Left ventricle myocardium superior (tissue), 1 donor: ENCODE measurements around the gene UNC79. TPM values are rescaled to one million over a fixed set of nuclear protein-coding genes. Genes with fewer than 3 reads are reported as not detected.

ENCODE experiments used
- ATAC-seq: fragments of 200-7000 bp; cut with Tn5 transposase; one replicate; pipeline ENCODE4 v1.9.1; 2020; ENCODE audit warnings: mild to moderate bottlenecking, moderate library complexity
- DNase-seq: peaks from one replicate; pipeline ENCODE4 v3.0.0-alpha.2; 2020
- intact Hi-C: fragments of 100-400 bp; cut with micrococcal nuclease; formaldehyde crosslinking; loops from one replicate; pipeline ENCODE4 v1.11.0; 2022
- total RNA-seq: library from RNA; stranded (reverse); fragmentation: NEBNext Ultra II Directional; extraction: Animal tissue kit (Norgen Biotek cat#: 25700); gene quantifications from one replicate; pipeline ENCODE4 v1.2.1, GENCODE V29; 2021
- donor health status: DM: no; HTN: yes; CAD: no; lungs with severe emphysema.

The UNC79 gene
- total RNA-seq, 1 donor from 2014 or later = 0.25 TPM

DNA sequence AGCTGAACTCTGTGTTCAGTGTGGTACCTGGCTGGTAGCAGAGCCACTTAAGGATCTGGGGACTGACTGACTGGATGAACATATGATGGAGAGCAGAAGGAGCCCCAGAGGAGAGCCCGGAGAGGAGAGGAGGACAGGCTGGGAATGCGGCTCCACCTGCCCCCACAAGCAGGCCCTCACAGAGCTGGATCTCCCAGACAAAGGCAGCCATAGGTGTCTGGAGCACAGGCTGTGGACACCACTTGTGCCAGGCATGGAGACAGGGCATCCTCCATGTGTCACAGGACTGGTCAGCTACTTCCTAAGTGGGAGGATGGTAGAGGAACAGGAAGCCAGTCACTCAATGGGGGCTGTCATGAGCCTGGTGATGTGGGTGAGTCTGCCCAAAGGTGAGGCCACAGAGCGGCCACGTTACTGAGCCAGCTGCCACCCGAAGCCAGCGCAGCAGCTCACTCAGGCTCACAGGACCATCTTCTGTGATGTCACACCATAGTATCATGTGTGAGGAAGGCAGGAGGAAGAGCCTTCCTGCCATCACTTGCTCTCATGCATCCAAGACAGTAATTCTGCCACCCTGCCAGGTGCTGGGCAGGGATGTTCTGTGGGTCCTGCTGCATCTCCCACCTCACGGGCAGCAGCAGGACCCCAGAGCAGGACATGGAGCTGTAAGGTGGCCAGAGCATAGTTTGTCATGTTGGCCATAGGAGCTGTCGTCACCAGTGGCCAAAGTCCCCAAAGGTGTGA is 285.4 kb downstream of the UNC79 start:
- no peak for ATAC-seq
- no peak for DNase-seq

DNA sequence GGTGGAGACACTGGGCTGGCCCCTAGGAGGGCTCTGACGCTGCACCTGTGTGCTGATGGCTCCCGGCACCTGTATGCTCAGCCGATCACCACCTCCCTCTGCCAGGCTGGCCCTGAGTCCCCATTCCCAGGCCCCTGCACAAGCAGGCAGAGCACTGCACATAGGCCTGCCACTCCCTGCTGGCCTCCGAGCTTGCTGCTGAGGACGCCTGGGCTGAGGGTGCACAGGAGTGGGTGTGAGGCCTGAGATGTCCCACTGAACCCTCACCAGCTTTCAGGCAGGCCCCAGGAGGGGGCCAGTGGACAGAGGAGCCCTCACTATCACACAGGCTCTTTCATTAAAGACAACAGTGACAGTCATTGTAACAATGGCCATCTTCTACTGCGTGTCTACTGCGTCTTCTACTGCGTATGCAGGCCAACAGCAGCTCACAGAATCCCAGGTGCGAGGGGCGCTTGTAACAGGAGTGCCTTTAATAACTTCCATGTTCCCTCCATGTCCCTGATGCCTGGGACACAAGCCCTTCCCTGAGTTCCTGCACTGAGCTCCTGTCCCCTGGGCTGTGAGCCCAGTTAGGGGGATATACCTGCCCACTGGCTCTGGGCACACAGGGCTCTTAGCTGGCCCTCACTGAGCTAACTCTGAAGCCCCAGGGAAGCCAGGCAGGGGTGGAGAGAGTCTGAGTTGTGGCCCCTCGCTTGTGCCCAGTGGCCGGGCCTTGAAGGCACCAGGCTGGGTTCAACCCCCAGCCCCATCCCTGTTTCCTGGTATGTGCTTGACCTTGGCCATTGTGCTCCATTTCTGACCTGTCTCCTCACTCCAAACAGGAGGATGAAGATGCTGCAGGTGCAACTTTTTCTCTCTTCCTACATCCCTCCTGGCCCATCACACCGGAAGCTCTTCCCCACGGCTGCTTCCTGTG is 286.3 kb downstream of the UNC79 start:
- intact Hi-C loops = no loop called here
- ATAC-seq = no peak
- DNase-seq = no peak

More for the DNA sequence above, 285.4 kb downstream of the UNC79 start:
- intact Hi-C loops = no loop called here

DNA sequence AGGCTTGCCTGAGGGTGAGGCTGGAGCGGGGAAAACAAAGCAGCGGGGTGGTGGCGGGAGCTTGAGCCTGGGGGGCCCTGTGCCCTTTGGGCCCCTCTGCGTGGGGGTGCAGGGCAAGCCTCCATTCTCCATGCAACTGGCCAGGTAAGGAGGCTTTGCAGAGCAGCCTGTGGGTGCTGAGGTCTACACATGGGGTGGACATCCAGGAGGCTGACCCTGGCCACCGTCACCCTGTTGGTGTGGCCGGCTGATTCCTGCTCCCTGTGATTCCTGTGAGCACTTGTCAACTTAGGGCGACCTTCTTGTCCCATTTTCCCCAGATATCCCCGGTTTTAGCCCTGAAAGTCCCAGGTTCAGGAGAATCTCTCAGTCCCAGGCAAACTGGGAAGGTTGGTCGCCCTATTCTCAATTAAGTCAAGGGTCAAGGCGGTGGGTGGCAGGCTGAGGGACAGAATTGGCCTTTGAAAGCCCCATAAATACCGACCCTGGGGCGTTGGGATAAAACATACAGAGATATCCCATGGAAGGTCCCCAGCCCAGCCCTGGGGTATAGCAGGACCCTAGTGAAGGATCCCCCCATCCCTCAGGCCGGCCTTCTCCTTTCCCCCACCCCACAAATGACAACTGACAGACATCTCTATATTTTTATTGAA is 287.1 kb downstream of the UNC79 start:
- no peak for DNase-seq
- intact Hi-C loops = no loop called here
- ATAC-seq = no peak

DNA sequence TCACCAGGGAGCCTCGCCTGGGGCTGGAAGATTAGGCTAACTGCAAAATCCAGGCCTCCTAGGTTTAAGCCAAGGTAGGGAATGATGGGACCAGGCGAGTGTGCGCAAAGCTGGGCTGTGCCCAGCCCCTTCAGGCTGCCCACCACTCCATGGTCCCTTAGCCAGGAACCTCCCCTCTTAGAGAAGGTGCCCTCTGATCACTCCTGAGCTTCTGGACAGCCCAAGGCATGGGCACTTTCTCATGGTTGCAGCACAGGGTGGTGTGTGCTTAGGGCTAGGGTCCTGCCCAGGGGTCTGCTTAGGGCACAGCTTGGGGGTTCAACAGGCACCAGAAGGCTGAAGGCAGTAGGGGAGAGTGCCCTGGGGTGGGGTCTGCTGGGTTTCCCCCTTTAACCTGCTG is 288.5 kb downstream of the UNC79 start:
- no peak for DNase-seq

DNA sequence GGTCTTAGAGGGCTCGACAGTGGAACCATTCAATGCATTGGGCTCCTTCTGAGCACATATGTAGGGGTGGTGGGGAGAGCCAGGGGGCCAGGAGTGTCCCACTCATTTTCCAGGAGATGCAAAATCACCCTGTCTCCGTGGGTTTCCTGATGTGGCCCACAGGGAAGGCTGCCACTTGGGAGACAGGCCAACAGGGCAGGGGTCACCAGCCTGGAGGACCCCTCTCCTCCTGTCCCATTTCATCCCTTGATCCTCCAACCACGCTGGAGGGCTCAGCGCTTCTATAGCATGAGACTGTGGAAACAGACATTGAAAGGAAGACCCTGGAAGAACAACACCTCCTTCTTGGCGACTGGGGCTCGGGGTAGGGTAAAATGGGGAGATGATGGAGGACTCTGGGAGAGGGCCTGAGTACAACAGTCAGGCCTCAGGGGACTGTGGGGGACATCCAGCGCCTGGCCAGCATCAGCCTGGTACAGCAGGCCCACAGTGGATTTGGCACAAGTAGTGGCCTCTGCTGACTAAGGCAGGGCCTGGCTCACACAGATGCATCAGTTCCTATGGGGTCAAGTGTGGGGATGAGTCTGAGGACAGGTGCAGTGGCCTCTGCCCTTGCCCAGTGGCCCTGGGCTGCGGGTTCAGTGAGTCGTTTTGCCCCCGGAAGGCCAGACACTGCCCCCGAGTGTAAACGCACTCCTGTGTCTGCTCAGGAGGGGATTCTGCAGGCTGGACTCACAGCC is 289.5 kb downstream of the UNC79 start:
- DNase-seq = no peak
- intact Hi-C loops = no loop called here
- ATAC-seq = no peak

More for the DNA sequence above, 288.5 kb downstream of the UNC79 start:
- intact Hi-C loops = no loop called here
- ATAC-seq = no peak

DNA sequence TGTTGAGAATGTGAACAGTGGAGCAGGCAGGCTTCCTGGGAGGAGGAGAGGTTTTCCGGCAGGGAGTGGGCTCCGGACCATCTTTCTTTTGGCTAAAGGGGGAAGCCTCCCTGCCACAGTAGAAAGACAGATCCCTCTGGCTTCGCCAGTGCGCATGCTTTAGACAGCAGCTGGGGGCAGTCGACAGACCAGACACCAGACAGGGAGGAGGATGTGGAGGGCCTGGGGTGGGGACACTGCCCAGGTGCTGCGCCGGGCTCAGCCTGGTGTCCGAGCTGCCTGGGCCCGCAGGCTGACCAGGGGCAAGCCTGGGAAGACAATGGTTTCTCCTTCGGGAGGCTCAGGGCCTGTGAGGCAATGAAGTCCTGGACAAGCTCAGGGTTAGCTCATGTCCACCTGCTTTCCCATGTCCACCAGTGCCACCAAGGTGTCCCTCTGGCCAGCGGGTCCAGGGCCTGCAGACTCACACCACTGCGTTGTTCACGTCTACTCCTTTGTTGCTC is 290.3 kb downstream of the UNC79 start:
- intact Hi-C loops = no loop called here
- no peak for DNase-seq

DNA sequence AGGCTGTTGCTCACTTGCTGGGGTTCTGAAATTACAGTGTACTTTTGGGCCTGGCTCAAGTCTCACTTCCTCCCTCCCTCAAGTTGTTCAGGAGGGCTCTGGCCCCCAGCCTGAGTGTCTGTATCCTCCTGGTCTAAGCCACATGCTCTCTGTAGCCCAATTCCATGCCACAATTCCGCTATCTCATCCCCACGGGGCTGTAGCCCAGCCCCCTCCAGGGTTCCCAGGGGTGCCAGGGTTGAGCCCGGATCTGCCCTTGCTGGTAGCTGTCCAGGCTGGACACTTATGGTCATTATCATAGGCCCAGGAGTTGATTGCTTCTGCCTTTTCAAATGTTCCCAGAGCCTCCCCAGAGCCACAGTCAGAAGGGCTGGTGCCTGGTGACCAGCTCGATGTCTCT is 292.3 kb downstream of the UNC79 start:
- intact Hi-C loops = no loop called here
- ATAC-seq = no peak

More for the DNA sequence above, 290.3 kb downstream of the UNC79 start:
- no peak for ATAC-seq

DNA sequence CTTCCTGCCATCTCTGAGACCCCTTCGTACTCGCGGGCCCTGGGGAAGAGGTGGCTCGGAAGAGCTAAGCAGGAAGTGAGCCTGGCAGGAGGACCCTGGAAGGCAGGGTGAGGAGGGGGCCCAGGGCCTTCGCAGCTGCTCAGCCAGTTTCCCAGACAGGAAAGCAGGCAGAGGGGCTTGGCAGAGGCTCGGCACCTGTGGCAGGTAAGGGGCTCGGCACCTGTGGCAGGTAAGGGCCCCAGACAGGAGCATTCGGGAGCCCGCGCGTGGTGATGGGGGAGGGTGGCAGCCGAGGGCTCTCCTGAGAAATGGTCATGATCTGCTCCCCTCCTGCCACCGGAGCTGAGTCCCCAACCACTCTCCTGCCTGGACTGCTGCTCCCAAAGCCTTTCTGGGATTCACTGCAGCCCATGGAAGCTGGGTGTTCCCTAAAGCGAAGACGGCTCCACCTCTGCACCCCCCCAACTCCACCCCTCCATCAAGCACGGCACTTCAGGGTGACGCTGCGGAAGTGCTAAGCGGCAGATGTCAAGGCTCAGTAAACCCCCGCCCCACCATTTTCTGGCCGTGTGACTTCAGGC is 294.4 kb downstream of the UNC79 start:
- DNase-seq (no peak), ATAC-seq (no peak)
- intact Hi-C loops = no loop called here

More for the DNA sequence above, 292.3 kb downstream of the UNC79 start:
- no peak for DNase-seq

DNA sequence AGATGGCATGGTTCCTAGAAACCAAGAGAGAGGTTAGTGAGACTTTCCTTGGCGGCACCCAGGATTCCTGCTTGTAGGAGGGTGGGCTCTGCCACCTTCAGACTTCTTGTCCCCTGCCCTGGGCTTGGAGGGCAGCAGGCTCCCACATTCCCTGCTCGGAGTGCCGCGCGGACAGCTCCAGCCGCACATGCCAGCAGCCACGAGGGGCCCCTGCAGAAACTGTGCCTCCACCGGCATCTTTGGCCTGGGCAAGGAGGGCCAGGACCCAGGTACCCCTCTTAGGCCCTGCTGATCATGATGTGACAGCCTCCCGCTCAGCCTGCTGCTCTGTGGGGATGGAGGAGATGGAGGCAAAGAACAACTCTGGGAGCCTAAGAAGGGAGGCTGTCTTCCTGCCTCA is 295.3 kb downstream of the UNC79 start:
- no peak for ATAC-seq
- no peak for DNase-seq
- intact Hi-C loops = no loop called here

DNA sequence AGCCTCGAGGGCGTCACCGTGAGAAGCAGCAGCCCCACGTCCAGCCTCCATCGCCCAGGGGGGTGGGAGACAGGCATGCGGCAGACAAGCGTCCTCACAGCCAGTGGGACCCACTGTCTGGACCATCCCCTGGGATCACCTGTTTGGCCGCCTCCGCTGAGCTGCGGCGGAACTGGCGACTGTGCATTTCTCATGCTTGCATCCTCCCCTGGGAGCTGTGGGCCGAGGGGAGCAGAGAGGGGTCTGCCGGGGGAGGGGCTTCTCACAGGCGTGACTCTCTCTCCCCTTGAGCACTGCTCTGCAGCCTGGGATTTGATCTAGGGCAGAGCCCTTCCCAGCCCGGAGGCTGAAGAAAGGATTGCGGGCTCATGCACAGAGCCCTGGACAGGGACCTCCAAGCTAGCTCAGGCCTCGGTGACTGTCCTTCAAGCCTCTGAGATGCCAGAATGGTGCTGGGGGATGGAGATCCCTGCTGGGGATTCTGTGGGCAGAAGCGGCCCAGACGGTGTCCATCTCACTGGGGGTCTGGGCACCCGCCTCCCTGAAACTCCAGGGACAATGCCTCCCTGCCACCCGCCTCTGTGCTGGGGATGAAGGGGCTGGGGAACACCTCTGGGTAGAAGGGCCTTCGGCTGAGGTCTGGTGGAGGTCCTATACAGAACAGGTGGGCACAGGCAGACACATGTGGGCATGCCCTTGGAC is 296.5 kb downstream of the UNC79 start:
- no peak for ATAC-seq
- intact Hi-C loops = no loop called here
- no peak for DNase-seq

DNA sequence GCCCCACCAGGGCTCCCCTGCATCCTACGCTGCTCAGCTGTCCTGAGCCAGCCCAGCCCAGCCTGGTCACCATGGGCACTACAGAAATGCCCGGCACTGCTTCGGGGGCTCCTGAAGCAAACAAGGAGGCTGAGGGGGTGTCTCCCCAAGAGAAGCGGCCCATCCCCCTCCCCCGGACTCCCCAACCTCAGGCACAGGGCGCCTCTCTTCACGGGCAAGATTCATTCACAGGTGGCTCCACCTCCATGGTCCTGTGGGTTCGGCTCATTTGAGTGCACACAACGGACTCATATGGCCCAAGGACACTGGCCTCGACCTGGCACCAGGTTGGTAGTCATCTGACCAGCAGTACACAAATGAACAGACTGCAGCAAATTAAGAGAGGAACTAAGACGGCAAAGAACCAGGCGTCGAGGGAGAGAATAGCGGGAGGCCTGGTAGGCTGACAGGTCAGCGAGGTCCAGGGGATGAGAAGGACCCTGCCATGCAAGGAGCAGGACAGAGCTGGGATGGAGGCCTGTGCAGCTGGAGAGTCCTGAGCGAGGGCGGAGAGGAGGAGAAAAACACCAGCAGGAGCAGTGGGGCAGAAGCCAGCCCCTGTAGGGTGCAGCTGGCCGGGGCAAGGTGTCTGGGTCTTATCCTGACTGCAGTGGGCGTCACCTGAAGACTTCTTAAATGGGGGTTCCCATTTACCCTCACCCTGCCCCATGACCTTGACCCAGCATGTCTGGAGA is 297.3 kb downstream of the UNC79 start:
- DNase-seq (no peak), ATAC-seq (no peak)
- intact Hi-C loops = no loop called here

DNA sequence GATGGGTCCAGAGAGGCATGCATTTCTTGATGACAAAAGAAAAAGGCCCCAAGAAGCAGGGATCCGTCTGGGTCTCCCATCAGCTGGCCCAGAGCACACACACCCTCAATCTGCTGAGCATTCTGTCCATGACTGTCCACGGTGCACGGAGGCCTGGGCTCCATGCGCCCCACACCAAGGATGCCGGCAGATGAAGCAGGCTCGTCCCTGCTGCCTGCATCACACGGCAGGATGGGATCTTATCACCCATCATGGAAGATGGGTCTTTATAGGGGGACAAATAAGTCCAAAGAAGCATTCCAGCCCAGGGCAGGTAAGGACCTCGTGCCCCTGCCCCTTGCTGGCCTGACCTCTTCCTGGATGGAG is 297.9 kb downstream of the UNC79 start:
- no peak for ATAC-seq
- no peak for DNase-seq
- intact Hi-C loops = no loop called here

DNA sequence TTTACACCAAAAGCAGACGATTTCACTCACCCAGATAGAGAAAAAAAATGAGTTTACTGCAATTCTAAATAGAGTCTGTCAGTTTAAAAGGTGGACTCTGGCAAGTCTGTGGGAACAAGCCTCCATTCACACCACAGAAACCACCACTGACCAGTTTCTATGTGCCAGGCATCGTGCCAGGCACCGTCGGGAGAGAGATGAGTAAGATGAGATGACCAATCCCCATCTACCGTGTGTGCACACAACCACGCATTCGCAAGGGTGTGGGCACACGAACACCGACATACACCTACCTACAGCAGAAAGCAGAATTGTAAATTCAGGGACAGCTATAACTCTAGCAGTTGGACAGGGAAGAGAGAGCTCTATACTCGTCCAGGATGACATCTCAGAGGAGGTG is 299.3 kb downstream of the UNC79 start:
- intact Hi-C loops = no loop called here
- DNase-seq = no peak

DNA sequence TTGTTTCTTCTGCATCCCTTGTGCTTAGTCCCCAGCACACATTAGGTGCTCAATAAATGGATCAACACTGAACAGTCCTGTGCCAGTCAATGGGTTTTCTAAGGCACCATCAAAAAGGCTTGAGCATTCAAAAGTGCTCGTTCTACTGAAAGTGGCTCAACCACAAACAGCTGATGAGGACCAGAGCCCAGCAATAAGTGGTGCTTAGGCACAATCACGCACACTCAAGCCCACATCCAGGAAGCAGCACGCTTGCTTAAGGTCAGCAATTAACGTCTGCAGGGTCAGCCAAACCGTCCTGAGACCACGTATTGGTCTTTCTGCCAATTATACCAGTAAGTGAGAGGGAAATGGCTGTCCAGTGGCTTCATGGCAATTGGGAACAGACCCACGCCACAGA is 301.0 kb downstream of the UNC79 start:
- intact Hi-C loops = no loop called here
- no peak for ATAC-seq

More for the DNA sequence above, 299.3 kb downstream of the UNC79 start:
- no peak for ATAC-seq

DNA sequence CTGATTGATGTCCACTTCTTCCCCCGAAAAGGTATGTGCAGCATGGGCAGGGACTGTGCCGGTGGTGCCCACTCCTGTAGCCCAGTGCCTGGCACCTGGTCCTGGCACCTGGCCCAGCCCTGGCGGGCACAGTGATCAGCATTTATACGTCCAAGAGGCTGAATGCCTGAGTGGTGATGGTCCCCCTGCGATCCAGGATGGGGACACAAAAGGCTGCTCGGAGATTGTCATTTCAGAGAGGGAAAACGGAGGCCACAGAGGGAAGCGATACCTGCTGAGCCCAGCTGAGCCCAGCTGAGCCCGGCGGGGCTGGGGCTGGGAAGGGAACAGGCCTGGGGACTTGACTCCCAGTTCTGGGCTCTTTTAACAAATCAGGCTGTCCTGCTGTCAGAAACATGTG is 301.8 kb downstream of the UNC79 start:
- no peak for DNase-seq
- intact Hi-C loops = no loop called here

More for the DNA sequence above, 301.0 kb downstream of the UNC79 start:
- DNase-seq = no peak

DNA sequence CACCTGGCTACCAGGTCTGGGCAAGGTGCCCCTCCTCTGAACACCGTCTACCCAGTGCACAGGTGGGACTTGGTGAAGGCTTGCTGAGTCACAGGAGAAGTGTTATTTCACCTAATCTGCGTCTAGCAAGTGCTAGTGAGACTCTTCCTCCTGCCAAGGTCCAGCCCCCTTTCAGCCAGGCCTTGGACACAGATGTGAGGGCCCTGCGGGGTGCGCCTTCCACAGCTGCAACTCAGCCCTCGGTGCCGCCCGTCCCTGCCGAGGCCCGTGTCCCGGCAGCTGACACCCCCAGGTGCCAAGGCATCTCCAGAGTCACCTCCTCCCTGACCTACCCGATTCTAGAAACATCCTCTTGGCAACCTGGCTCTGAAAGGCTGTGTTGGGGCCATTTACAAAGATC is 302.5 kb downstream of the UNC79 start:
- intact Hi-C loops = no loop called here
- DNase-seq (no peak), ATAC-seq (no peak)

More for the DNA sequence above, 301.8 kb downstream of the UNC79 start:
- ATAC-seq = no peak

DNA sequence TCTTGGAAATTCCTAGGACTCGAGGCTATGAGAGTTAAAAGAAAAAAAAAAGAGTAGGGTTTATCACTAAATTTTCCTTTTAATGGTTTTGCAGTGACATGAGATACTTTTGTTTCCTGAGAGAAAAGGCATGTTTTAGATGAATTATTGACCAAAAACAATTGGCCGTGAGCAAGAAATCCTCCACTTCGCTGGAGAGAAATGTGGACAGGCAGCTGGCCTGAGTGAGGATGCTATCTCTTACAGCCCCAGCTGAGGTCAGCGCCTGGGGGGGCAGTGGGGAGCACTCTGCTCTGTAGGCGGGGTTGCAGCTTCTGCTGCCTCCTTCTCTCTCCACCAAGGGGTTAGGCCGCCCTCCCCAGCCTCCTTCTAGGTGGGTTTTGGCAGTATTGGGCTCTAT is 302.9 kb downstream of the UNC79 start:
- DNase-seq = no peak
- no peak for ATAC-seq
- intact Hi-C loops = no loop called here
